GM21786 (cell line): ENCODE data around the gene GLP1R.

Source experiments
- ATAC-seq: cut with Tn5 transposase; IDR thresholded peaks from one replicate; pipeline ENCODE4 v1.9.1; 2021; ENCODE audit not compliant: unreplicated experiment

The GLP1R gene

GRCh38 chr6:39085129-39085797 is 36.7 kb downstream of the GLP1R start:
- ATAC-seq: no peak

GRCh38 chr6:39086294-39086693 is 37.7 kb downstream of the GLP1R start:
- ATAC-seq: peak; percentile 67

- no peak for ATAC-seq
Observed at GRCh38 chr6:39086711-39087110, 38.1 kb downstream of the GLP1R start.

- ATAC-seq: no peak
Observed at GRCh38 chr6:39087197-39087596, 38.6 kb downstream of the GLP1R start.

GRCh38 chr6:39088331-39088730 is 39.8 kb downstream of the GLP1R start:
- no peak for ATAC-seq

GRCh38 chr6:39090036-39090435 is 41.5 kb downstream of the GLP1R start:
- ATAC-seq: no peak

- no peak for ATAC-seq
Observed at GRCh38 chr6:39091220-39091619, 42.6 kb downstream of the GLP1R start.

- ATAC-seq: no peak
Observed at GRCh38 chr6:39092124-39092523, 43.5 kb downstream of the GLP1R start.

GRCh38 chr6:39093149-39093708 is 44.6 kb downstream of the GLP1R start:
- ATAC-seq: no peak

GRCh38 chr6:39095578-39095977 is 47.0 kb downstream of the GLP1R start:
- no peak for ATAC-seq

GRCh38 chr6:39100358-39100757 is 51.8 kb downstream of the GLP1R start:
- ATAC-seq: no peak

- peak; percentile 35 for ATAC-seq
Observed at GRCh38 chr6:39102071-39102820, 53.7 kb downstream of the GLP1R start.

- ATAC-seq: peak; percentile 83
Observed at GRCh38 chr6:39102821-39103136, 54.2 kb downstream of the GLP1R start.

GRCh38 chr6:39104528-39104927 is 55.9 kb downstream of the GLP1R start:
- no peak for ATAC-seq

GRCh38 chr6:39107034-39107433 is 58.5 kb downstream of the GLP1R start:
- ATAC-seq: no peak

GRCh38 chr6:39107641-39108040 is 59.1 kb downstream of the GLP1R start:
- no peak for ATAC-seq

- ATAC-seq: no peak
Observed at GRCh38 chr6:39108041-39108839, 59.7 kb downstream of the GLP1R start.

- no peak for ATAC-seq
Observed at GRCh38 chr6:39111280-39111679, 62.7 kb downstream of the GLP1R start.

- ATAC-seq: no peak
Observed at GRCh38 chr6:39113788-39114187, 65.2 kb downstream of the GLP1R start.

- peak; percentile 1 for ATAC-seq
Observed at GRCh38 chr6:39114388-39114703, 65.8 kb downstream of the GLP1R start.

GRCh38 chr6:39114704-39115599 is 66.4 kb downstream of the GLP1R start, which contains the start of gene SAYSD1:
SAYSD1 (minus strand) TSS chr6:39115186; CDS start chr6:39115089, 97 bp downstream.
- ATAC-seq: peak; percentile 94
